ENCODE data around the gene USP6NL. TPM values are rescaled to one million over a fixed set of nuclear protein-coding genes. Genes with fewer than 3 reads are reported as not detected.

Gene USP6NL
- total and polyA plus RNA-seq, 2 of the 8 experiments (the other 6 are each of a cell fraction or from before 2014, with no cell fraction given) = 10.9 to 28.8 TPM

DNA sequence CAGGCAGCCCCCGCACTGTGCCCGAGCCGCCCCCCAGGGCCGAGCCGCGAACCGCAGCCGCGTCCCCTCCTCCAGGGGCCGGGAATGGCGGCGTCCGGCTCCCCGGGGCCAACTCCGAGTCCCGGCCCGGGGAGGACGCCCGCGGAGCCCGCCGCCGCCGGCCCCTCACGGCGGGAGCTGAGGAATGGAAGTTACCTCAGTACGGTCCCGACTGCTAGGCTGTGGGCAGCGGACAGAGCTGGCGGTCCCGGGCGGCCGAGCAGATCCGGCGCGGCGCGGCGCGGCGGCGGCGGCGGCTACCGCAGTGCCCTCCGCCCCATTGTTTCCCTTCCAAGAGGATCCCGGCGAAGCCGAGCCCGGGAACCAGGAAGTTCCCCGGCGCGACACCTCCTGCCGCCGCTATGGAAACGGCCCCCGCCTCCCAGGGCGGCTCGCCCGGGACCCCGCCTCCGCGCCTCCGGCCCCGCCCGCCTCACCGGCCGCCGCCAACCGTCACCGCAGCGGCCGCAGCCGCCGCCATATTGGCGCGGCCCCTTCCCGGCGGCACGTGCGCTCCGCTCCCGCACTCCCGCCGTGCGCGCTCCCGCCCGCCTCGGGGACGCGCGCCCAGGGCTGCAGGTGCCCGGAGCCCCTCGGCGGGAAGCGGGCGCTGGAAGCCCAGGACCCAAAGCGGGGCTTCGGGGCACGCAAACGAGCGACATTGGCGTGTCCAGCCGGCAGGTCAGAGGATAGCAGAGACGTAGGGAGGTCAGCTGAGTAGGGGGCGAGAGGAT, at the start of gene USP6NL (continued):
- TF ChIP-seq HDAC6 (IDR thresholded peaks at IDR 0.05; ENCODE audit: low read depth, low read length) (no peak), CTBP2 (IDR thresholded peaks at IDR 0.05; ENCODE audit: borderline replicate concordance, insufficient read depth, insufficient read length, low read length) (no peak), ASH2L (IDR thresholded peaks at IDR 0.05; ENCODE audit: low read length) (peak; percentile 83), HDAC2 (IDR thresholded peaks at IDR 0.05; ENCODE audit: borderline replicate concordance in 1 of 2, low read depth in 2 of 2, low read length in 2 of 2) (0 out of 4 replicates have a peak, but pooled peaks of 1 of the 2 experiments have one; percentile 25), TBP (IDR thresholded peaks at IDR 0.05; ENCODE audit: low read depth, low read length) (peak; percentile 62; the same call in 1 of the 2 replicates), JUND (IDR thresholded peaks at IDR 0.05; ENCODE audit: low read length) (no peak), SUZ12 (IDR thresholded peaks at IDR 0.05; ENCODE audit: low read length) (no peak), SIN3A (conservative IDR thresholded peaks at IDR 0.05 in 1 of 2, IDR thresholded peaks at IDR 0.05 in 1 of 2; ENCODE audit: low read depth in 1 of 2, low read length in 2 of 2) (peak in 1 of 2 experiments; percentile 24; a peak in 1 of 4 replicates), KDM4A (IDR thresholded peaks at IDR 0.05; ENCODE audit: low read depth, low read length, severe bottlenecking) (peak; percentile 53)
